Osteocyte (in vitro differentiated cells): ENCODE data around the gene IFITM10. TPM values are rescaled to one million over a fixed set of nuclear protein-coding genes. Genes with fewer than 3 reads are reported as not detected.

ENCODE experiments used
- DNase-seq: peaks from one replicate; pipeline ENCODE4 v3.0.0; 2021; ENCODE audit warnings: mixed read lengths; ENCODE audit not compliant: unreplicated experiment; ENCODE audit errors: extremely low spot score
- H3K27ac Mint-ChIP-seq: one replicate; pipeline ENCODE4 v1.8.0; 2021; ENCODE audit warnings: mild to moderate bottlenecking, mixed read lengths; ENCODE audit not compliant: unreplicated experiment
- H3K27me3 Mint-ChIP-seq: one replicate; pipeline ENCODE4 v1.8.0; 2021; ENCODE audit warnings: mixed read lengths; ENCODE audit not compliant: unreplicated experiment
- H3K36me3 Mint-ChIP-seq: one replicate; pipeline ENCODE4 v1.8.0; 2021; ENCODE audit warnings: mixed read lengths; ENCODE audit not compliant: unreplicated experiment
- H3K4me1 Mint-ChIP-seq: one replicate; pipeline ENCODE4 v1.8.0; 2021; ENCODE audit warnings: mixed read lengths; ENCODE audit not compliant: unreplicated experiment
- H3K4me3 Mint-ChIP-seq: one replicate; pipeline ENCODE4 v1.8.0; 2021; ENCODE audit warnings: mild to moderate bottlenecking, moderate library complexity, mixed read lengths; ENCODE audit not compliant: unreplicated experiment
- H3K9me3 Mint-ChIP-seq: one replicate; pipeline ENCODE4 v1.8.0; 2021; ENCODE audit warnings: mixed read lengths; ENCODE audit not compliant: unreplicated experiment
- total RNA-seq: library from RNA; stranded (reverse); gene quantifications from 2 replicates; pipeline ENCODE4 v1.2.1, GENCODE V29; 2021
- TF ChIP-seq, protein P1 (sequence below): fragments of 200-600 bp; sonication (generic); IDR thresholded peaks from 2 replicates; pipeline ENCODE4 v1.5.0; 2021; ENCODE audit warnings: antibody characterized with exemption, mild to moderate bottlenecking, moderate library complexity

IFITM10 gene
- total RNA-seq, 1 donor from 2014 or later = 24.0 TPM

DNA sequence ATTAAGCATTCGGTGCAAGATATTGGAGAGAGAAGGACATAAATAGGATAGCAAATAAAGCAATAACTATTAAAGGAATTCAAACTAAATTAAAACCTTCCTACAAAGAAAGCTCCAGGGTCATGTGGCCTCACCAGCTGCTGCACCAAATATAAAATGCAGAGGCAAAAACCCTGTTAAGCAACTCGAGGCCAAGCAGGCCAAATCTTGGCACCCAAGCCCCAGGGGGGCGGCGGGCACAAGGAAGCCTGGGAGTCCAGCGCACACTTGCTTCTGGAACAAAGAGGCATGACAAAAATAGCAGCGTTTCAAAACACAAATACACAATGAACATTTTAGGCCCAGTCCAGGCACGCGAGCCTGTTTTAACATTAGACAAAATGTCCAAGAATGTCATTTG, 32.6 kb downstream of the IFITM10 start:
- Mint-ChIP-seq H3K27ac (no peak overlapping the region), H3K4me1 (no peaks in the 10 kb centered on the region), H3K27me3 (peaks cover 51% of the 10 kb centered on the region), H3K36me3 (no peaks in the 10 kb centered on the region), H3K9me3 (no peaks in the 10 kb centered on the region), H3K4me3 (no peak overlapping the region)
- no peak for DNase-seq
- TF ChIP-seq, protein P1, sequence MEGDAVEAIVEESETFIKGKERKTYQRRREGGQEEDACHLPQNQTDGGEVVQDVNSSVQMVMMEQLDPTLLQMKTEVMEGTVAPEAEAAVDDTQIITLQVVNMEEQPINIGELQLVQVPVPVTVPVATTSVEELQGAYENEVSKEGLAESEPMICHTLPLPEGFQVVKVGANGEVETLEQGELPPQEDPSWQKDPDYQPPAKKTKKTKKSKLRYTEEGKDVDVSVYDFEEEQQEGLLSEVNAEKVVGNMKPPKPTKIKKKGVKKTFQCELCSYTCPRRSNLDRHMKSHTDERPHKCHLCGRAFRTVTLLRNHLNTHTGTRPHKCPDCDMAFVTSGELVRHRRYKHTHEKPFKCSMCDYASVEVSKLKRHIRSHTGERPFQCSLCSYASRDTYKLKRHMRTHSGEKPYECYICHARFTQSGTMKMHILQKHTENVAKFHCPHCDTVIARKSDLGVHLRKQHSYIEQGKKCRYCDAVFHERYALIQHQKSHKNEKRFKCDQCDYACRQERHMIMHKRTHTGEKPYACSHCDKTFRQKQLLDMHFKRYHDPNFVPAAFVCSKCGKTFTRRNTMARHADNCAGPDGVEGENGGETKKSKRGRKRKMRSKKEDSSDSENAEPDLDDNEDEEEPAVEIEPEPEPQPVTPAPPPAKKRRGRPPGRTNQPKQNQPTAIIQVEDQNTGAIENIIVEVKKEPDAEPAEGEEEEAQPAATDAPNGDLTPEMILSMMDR = no peak

DNA sequence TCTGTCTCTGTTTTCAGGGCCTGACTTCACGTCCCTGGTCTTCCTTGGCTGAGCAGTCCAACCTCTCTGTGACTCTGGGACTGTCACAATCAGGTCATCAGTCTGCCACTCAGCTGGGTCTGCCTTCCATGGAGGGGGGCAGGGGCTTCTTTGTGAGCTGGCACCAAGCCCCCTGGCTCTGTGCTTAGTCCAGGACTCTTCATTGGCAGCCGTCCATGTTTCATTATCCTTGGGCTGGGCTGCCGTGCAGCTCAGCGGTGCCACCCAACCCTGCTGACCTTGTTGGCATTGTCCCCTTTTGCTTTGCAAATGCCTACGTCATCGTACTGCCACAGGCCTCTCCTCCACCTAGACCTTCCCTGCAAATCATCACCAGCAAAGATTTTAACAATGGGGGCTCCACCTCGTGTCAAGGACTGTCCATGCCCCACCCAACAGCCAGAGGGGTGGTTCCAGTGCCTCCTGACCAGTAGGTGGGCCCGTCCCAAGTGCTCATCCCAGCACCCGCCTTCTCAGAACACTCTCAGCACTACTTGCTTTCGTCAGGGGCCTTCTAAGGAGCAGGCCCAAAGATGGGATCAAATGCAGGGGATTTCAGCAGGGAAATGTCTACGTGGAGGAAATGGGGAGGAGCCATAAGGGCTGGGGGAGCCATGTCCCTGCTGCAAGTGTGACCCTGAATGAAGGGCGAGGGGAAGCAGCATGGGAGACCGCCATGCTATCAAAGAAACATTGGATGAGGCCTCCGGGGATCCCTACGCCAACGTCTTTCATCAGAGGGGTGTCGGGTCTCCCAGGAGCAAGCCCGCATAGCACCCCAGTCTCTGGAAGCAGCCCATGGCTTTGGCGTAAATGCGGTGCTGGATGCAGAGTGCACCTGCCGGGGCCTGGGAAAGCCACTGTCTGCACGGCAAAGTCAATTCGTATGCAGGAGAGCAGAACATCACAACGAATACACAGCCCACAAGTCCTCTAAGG, 35.2 kb downstream of the IFITM10 start:
- no peak overlapping the region for H3K4me3 Mint-ChIP-seq
- H3K9me3 Mint-ChIP-seq = no peaks in the 10 kb centered on the region
- no peaks in the 10 kb centered on the region for H3K4me1 Mint-ChIP-seq
- no peaks in the 10 kb centered on the region for H3K36me3 Mint-ChIP-seq
- TF ChIP-seq, protein P1 = no peak
- no peak overlapping the region for H3K27ac Mint-ChIP-seq
- H3K27me3 Mint-ChIP-seq = peaks cover 51% of the 10 kb centered on the region
- DNase-seq = no peak

DNA sequence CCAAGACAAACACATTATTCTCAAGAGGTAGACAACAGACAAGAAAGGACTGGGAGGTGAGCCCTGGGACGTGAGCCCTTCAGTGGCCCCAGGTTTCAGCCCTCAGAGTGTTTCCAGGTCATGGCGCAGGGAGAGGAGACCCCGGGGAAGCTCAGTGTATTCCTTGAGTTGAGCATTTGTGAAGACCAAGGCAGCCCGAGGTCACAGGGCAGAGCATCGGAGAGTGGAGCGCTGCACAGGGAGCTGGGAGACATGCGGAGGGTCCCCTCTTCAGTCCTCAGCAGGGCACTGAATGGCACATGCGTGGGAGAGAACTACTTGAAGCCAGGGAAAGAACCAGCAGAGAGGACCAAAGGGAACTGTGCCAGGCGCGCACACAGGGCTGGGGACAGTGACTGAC, 41.7 kb downstream of the IFITM10 start:
- H3K27me3 Mint-ChIP-seq = peaks cover 68% of the 10 kb centered on the region
- peaks cover 6% of the 10 kb centered on the region for H3K4me1 Mint-ChIP-seq
- no peaks in the 10 kb centered on the region for H3K36me3 Mint-ChIP-seq
- no peak overlapping the region for H3K4me3 Mint-ChIP-seq
- H3K27ac Mint-ChIP-seq = no peak overlapping the region
- no peaks in the 10 kb centered on the region for H3K9me3 Mint-ChIP-seq
- no peak for DNase-seq
- TF ChIP-seq, protein P1 = no peak

DNA sequence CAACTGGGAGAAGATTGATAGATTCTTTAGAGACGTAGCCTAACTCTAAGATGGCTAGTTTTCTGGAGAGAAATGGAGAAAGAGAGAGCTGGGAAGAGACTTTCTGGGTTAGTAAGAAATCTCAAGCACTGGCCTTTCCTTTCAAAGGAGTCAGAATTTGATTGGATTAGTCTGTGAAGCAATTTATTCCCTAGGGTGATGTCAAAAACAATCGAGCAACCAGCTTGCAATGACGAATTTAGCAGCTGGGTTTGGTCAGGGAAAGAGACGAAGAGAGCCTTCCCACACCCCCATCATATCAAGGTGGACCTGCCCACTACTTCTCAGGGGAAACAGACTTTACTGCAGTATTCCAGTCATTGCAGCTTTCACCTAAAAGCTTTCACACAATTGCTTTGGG, 42.6 kb downstream of the IFITM10 start:
- Mint-ChIP-seq H3K9me3 (no peaks in the 10 kb centered on the region), H3K27ac (no peak overlapping the region), H3K27me3 (peaks cover 71% of the 10 kb centered on the region), H3K4me3 (no peak overlapping the region), H3K36me3 (no peaks in the 10 kb centered on the region), H3K4me1 (peaks cover 6% of the 10 kb centered on the region)
- DNase-seq = no peak
- TF ChIP-seq, protein P1 = no peak

DNA sequence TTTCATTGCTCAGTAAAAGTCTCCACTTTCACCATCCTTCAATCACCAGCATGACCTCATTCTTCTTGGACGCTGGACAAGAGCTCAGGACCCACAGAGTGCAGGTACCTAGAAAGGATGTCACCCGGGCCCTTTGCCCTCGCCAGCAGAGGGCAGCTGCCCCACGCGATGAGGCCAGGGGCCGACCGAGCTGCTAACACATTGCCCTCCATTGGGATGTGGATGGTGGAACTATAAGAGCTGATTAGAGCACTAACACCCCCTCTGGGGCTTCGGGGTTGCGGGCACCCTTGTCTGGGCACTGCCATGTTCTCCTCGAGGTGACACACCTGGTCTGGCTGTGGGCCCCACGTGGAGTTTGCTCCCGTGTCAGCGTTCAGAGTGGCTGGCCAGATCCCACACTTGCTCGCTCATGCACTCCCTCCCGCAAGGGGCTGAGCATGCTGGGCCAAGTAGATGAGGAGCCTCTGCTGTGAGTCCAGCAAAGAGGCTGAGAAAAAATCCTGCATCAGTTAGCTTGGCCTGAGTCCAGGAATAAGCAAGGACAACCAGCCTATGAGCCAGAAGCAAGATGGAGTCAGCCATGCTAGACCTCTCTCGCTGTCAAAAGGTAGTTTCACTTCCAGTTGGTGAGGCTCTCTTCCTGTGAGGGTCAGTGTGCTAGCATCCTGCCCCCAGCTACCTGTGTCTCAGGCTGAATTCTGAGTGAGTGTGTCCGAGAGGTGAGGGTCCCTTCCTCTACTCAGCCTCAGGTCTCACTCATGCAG, 43.6 kb downstream of the IFITM10 start:
- no peak overlapping the region for H3K27ac Mint-ChIP-seq
- no peaks in the 10 kb centered on the region for H3K9me3 Mint-ChIP-seq
- DNase-seq = no peak
- H3K36me3 Mint-ChIP-seq = no peaks in the 10 kb centered on the region
- peaks cover 72% of the 10 kb centered on the region for H3K27me3 Mint-ChIP-seq
- no peak overlapping the region for H3K4me3 Mint-ChIP-seq
- TF ChIP-seq, protein P1 = peak; percentile 6
- H3K4me1 Mint-ChIP-seq = peaks cover 6% of the 10 kb centered on the region
